Activated B cell treated with CpG ODN at 0.5 μM for 24 hours (primary cell): ENCODE data around the gene ARHGEF12. TPM values are rescaled to one million over a fixed set of nuclear protein-coding genes. Genes with fewer than 3 reads are reported as not detected.

Source experiments
- ATAC-seq: fragments of 200-7000 bp; cut with Tn5 transposase; one replicate; pipeline ENCODE4 v1.10.0; 2021; ENCODE audit warnings: low read depth, mild to moderate bottlenecking, moderate library complexity
- CTCF ChIA-PET: fragments of 350-600 bp; sonication (Branson Sonifier 250); formaldehyde crosslinking; loops from one replicate; lab custom pipeline; 2021; ENCODE audit warnings: antibody characterized with exemption; lab: Charles Lee
- POLR2A ChIA-PET: fragments of 350-600 bp; sonication (Branson Sonifier 250); formaldehyde crosslinking; loops from one replicate; lab custom pipeline; 2021; ENCODE audit warnings: antibody characterized with exemption; lab: Charles Lee
- DNase-seq: peaks from one replicate; pipeline ENCODE4 v3.0.0; 2022
- H3K27ac Mint-ChIP-seq: one replicate; pipeline ENCODE4 v1.8.0; 2020; ENCODE audit warnings: mixed read lengths
- H3K27me3 Mint-ChIP-seq: one replicate; pipeline ENCODE4 v1.8.0; 2021; ENCODE audit warnings: mixed read lengths
- H3K36me3 Mint-ChIP-seq: one replicate; pipeline ENCODE4 v1.8.0; 2021; ENCODE audit warnings: low read depth, mixed read lengths
- H3K4me1 Mint-ChIP-seq: one replicate; pipeline ENCODE4 v1.8.0; 2021; ENCODE audit warnings: mixed read lengths
- H3K4me3 Mint-ChIP-seq: one replicate; pipeline ENCODE4 v1.8.0; 2020; ENCODE audit warnings: mild to moderate bottlenecking, mixed read lengths
- H3K9me3 Mint-ChIP-seq: one replicate; pipeline ENCODE4 v1.8.0; 2020; ENCODE audit warnings: mixed read lengths
- intact Hi-C: fragments of 100-400 bp; cut with micrococcal nuclease; formaldehyde crosslinking; loops from one replicate; pipeline ENCODE4 v1.15.1; 2024
- total RNA-seq: library from RNA; stranded (reverse); gene quantifications from 2 replicates; pipeline ENCODE4 v1.2.3, GENCODE V29; 2022
- TF ChIP-seq, protein P1 (sequence below): fragments of 200-600 bp; IDR thresholded peaks from one replicate; pipeline ENCODE4 v1.8.0; 2022; ENCODE audit warnings: antibody characterized with exemption, mild to moderate bottlenecking

Gene ARHGEF12
- total RNA-seq, 1 donor from 2014 or later: 25.8 TPM

DNA sequence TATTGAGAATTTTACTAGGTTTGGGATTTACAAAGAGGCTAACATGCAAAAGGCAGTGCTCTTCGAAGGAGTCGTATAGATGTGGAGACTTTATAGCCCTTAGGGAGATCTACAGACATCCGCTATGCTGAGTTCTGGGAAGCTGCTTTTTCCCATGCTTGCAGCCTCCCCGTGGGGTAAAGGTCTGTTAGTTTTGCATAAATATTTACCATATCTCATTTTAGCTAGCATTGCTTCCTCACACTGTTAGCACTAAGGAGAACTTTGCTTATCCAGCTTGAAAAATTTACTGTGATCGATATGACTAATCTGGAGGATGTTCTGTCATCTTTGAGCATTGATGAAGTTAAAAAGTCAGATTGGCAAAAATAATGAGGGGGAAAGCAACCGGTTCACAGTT is 18.6 kb downstream of the ARHGEF12 start:
- POLR2A ChIA-PET: no interaction called here
- CTCF ChIA-PET: no interaction called here
- H3K27me3 Mint-ChIP-seq: peaks cover 35% of the 10 kb centered on the region

GRCh38 chr11:120357620-120358019 is 21.4 kb downstream of the ARHGEF12 start:
- Mint-ChIP-seq H3K9me3 (no peaks in the 10 kb centered on the region), H3K4me1 (no peaks in the 10 kb centered on the region), H3K27ac (no peak overlapping the region), H3K36me3 (peaks cover 2% of the 10 kb centered on the region), H3K4me3 (no peak overlapping the region), H3K27me3 (peaks cover 18% of the 10 kb centered on the region)
- DNase-seq (no peak), ATAC-seq (no peak)
- POLR2A ChIA-PET: no interaction called here
- CTCF ChIA-PET: no interaction called here
- TF ChIP-seq, protein P1, sequence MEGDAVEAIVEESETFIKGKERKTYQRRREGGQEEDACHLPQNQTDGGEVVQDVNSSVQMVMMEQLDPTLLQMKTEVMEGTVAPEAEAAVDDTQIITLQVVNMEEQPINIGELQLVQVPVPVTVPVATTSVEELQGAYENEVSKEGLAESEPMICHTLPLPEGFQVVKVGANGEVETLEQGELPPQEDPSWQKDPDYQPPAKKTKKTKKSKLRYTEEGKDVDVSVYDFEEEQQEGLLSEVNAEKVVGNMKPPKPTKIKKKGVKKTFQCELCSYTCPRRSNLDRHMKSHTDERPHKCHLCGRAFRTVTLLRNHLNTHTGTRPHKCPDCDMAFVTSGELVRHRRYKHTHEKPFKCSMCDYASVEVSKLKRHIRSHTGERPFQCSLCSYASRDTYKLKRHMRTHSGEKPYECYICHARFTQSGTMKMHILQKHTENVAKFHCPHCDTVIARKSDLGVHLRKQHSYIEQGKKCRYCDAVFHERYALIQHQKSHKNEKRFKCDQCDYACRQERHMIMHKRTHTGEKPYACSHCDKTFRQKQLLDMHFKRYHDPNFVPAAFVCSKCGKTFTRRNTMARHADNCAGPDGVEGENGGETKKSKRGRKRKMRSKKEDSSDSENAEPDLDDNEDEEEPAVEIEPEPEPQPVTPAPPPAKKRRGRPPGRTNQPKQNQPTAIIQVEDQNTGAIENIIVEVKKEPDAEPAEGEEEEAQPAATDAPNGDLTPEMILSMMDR: no peak
- intact Hi-C loops: no loop called here

More for the DNA sequence above, 18.6 kb downstream of the ARHGEF12 start:
- TF ChIP-seq, protein P1: no peak
- intact Hi-C loops: no loop called here
- Mint-ChIP-seq H3K4me1 (no peaks in the 10 kb centered on the region), H3K36me3 (peaks cover 2% of the 10 kb centered on the region), H3K9me3 (no peaks in the 10 kb centered on the region), H3K27ac (no peak overlapping the region), H3K4me3 (no peak overlapping the region)
- DNase-seq (no peak), ATAC-seq (no peak)

- intact Hi-C loops: no loop called here
- Mint-ChIP-seq H3K27ac (no peak overlapping the region), H3K27me3 (peaks cover 11% of the 10 kb centered on the region), H3K4me3 (no peak overlapping the region), H3K9me3 (no peaks in the 10 kb centered on the region), H3K36me3 (peaks cover 2% of the 10 kb centered on the region), H3K4me1 (no peaks in the 10 kb centered on the region)
- CTCF ChIA-PET: no interaction called here
- TF ChIP-seq, protein P1: no peak
- DNase-seq (no peak), ATAC-seq (no peak)
- POLR2A ChIA-PET: no interaction called here
Observed at GRCh38 chr11:120358729-120359128, 22.5 kb downstream of the ARHGEF12 start.

DNA sequence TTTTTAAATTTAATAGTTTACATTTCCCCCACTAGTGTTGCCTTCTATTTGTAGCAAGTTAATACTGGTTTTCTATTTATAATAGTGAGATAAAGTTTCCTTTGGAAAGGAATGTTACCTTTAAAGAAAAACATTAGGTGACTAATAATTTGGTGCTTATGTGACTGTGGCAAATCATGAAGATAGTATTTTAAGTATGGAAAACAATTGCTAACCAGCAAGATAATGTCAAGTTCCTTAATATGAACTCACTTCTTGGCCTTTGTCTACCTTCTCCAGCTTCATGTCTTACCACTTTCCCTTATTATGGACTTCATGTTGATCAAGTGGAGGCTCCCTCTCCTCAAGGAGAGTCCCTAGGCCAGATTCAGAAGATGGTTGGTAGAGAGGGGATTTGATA is 27.2 kb downstream of the ARHGEF12 start:
- DNase-seq (no peak), ATAC-seq (no peak)
- Mint-ChIP-seq H3K36me3 (no peaks in the 10 kb centered on the region), H3K27ac (no peak overlapping the region), H3K4me1 (no peaks in the 10 kb centered on the region), H3K27me3 (no peaks in the 10 kb centered on the region), H3K9me3 (no peaks in the 10 kb centered on the region), H3K4me3 (no peak overlapping the region)
- POLR2A ChIA-PET: no interaction called here
- CTCF ChIA-PET: no interaction called here
- TF ChIP-seq, protein P1: no peak
- intact Hi-C loops: no loop called here

GRCh38 chr11:120365512-120365911 is 29.3 kb downstream of the ARHGEF12 start:
- TF ChIP-seq, protein P1: no peak
- intact Hi-C loops: no loop called here
- POLR2A ChIA-PET: no interaction called here
- Mint-ChIP-seq H3K4me3 (no peak overlapping the region), H3K27me3 (no peaks in the 10 kb centered on the region), H3K4me1 (no peaks in the 10 kb centered on the region), H3K36me3 (no peaks in the 10 kb centered on the region), H3K27ac (no peak overlapping the region), H3K9me3 (no peaks in the 10 kb centered on the region)
- DNase-seq (no peak), ATAC-seq (no peak)
- CTCF ChIA-PET: no interaction called here
